GM19467 (cell line): ENCODE measurements around the gene SF3B3.

Source experiments
- ATAC-seq: cut with Tn5 transposase; IDR thresholded peaks from one replicate; pipeline ENCODE4 v1.9.1; 2021; ENCODE audit warnings: mild to moderate bottlenecking, moderate library complexity; ENCODE audit not compliant: unreplicated experiment

SF3B3 gene

DNA sequence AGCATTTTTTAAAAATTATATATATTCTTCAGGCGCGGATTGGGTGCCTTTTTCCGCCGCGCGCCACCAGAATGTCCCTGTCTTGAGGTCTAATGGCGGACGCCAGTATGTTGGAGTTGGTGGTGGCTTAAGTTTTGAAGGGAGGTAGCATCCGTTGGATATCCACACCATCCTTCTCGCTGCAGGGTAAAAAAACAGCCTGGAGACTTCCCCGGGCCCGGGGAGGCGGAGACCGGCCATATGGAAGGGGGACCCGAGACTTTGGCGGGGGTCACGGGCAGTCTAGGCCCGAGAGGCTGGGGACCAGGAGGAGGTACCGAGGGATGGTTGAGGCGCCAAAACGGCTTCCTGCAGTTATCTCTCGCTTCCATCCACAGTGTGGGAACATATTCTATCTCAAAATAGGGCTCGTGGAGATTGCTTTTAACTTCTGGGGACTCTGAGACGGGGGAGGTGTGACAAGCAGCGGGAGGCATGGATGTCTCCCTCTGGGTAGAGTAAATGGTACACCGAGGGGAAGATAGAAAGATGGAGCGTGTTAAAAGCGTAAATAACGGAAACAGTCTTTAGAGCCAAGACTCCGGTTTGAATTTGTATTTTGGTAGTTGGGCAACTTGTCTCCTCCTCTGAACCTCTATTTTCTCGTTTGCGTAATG, at the start of gene SF3B3:
Gene SF3B3 (plus strand): TSS at position 74 of the 656 bp plus-strand sequence. CDS start 2,841 bp downstream, outside the sequence.
- no peak for ATAC-seq

DNA sequence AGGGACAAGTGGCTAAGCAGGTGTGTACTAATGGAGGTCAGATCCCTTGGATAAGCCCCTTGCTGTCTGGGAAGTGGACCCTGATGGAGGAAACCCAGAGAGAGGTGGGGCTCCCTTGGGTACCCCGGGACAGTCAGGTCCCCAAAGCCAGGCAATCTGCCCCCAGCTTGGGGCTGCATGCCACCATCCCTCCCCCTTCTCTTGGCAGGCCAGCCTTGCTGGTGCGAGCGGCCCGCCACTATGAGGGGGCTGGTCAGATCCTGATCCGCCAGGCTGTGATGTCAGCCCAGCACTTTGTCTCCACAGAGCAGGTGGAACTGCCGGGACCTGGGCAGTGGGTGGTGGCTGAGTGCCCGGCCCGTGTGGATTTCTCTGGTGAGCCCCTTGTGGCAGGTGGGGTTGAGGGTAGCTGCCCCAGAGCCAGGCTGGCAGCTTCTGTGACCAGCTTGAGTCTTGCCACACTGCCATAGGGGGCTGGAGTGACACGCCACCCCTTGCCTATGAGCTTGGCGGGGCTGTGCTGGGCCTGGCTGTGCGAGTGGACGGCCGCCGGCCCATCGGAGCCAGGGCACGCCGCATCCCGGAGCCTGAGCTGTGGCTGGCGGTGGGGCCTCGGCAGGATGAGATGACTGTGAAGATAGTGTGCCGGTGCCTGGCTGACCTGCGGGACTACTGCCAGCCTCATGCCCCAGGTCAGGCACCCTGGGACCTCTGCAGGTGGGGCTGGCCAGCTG, 49.1 kb upstream of the SF3B3 start:
- no peak for ATAC-seq

DNA sequence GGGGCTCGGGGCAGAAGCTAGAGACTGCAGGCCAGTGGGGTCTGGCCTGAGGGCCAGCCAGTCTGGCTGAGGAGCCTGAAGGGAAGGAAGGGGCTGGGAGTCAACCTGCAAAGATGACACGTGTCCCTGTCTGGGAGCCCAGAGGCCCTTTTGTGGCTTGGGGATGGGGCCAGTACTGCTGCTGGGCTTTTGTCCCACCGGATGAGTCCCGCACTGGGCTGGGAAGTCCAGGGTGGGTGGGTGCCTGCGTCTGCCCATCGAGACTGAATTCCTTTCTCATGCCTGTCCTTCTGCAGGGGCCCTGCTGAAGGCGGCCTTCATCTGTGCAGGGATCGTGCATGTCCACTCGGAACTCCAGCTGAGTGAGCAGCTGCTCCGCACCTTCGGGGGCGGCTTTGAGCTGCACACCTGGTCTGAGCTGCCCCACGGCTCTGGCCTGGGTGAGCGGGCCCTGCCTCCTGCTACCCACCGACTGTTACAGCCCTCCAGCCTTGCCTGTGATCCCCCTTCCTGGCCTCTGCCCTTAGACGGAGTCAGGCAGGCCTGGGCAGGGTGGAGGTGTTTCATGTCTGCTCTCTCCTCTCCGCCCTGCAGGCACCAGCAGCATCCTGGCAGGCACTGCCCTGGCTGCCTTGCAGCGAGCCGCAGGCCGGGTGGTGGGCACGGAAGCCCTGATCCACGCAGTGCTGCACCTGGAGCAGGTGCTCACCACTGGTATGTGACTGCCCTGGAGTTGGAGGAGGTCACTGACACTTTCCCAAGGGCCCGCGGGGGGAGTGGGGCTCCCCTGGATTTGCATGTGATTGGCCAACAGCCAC, 48.4 kb upstream of the SF3B3 start:
- no peak for ATAC-seq

DNA sequence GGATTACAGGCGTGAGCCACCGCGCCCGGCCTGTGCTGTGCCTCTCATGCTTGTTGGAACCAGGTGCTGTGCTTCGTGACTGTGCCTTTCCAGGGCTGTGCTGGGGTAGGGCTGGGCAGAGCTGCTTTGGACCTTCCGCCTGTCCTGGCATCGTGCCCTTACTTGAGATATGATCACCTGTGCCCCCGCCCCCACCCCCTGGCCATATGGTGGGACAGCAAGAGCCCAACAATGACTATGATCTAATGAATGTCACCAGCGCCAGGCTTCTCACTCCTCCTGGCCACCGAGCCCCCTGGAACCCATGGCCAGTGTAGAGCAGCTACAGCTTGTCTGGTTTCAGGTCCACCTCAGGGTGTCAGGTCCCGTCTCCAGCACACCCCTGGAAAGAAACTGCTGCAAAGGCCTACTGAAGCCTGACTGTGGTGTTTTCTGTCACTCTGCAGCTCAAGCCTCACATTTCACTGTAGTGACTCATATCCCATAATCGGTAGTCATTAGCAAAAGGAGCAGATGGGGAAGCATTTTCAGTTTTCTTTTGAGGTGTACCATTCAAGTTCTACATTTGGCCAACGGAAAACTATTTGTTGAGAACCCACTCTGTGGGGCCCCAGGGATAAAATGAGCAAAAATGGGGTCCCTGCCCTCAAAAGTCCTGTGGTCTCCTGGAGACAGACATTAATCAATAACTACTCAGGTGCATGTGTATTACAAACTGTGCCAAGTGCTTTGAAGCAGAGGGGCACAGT, 47.2 kb upstream of the SF3B3 start:
- peak; percentile 87 for ATAC-seq

DNA sequence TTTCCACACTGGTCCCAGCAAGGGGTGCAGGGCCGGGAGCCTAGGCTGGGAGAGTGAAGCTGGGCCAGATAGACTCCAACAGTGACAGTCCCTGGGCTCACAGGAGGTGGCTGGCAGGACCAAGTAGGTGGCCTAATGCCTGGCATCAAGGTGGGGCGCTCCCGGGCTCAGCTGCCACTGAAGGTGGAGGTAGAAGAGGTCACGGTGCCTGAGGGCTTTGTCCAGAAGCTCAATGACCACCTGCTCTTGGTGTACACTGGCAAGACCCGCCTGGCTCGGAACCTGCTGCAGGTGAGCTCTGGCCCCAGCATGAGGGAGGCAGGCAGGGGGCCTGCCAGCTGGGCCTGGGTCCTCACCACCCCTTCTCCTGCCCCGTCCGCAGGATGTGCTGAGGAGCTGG, 45.4 kb upstream of the SF3B3 start:
- no peak for ATAC-seq

DNA sequence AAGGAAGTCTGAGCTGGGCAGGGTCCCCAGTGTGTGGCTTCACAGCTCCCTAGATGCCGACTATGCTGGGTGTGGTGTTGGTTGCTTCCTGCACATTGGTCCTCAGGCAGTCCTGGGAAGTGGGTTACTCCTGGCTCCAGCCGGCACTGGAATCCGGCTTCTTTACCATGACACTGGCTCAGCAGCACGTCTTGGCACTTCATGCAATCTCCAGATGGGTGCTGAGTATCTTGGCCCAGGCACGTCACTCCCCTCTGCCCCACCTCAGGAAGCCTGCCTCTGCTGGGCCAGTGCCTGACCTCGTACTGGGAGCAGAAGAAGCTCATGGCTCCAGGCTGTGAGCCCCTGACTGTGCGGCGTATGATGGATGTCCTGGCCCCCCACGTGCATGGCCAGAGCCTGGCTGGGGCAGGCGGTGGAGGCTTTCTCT, 44.7 kb upstream of the SF3B3 start:
- ATAC-seq, result no peak

DNA sequence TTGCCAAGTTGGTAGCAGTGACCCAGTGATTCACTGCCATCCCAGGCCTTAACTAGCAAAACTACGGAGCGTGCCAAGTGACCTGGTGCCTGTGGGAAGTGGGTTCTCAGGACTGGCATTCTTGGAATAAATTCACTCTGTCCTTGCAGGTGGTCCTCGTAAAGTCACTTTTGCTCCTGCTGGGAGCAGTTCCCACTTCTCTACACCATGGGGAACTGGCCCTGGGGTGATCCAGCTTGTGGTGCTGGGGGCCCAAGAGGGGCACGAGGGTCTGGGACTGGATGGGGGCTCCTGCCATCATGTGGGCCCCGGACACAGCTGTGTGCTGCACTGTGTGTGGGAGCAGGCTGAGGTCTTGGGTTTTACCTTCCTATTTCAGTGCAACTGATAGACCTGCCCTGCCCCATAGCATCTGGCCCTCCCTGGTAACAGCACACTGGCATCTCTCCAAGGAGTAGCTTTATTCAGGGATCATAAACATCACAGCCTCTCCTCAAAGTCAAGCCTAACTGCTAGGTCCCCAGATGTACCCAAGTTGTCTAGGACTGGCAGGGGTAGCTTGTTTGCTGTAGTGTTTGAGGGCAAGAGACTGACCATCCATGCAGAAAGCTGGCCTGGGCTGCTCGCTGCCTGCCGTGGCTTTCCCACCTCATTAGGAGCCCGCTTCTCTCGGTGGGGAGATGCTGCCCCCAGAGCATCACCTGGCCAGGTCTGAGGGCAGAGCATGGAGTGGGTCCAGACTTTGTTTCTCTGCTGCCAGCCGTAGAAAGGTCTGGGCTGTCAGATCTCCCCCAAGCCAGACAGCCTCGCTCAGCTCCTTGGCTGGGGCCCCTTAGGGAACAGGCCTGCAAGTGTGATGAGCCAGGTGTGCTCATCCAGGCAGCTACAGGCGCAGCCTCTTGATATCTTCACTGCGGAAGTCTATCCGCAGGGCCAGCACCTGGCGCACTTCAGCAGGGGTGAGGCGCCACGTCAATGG, 43.2 kb upstream of the SF3B3 start:
- ATAC-seq, result no peak

DNA sequence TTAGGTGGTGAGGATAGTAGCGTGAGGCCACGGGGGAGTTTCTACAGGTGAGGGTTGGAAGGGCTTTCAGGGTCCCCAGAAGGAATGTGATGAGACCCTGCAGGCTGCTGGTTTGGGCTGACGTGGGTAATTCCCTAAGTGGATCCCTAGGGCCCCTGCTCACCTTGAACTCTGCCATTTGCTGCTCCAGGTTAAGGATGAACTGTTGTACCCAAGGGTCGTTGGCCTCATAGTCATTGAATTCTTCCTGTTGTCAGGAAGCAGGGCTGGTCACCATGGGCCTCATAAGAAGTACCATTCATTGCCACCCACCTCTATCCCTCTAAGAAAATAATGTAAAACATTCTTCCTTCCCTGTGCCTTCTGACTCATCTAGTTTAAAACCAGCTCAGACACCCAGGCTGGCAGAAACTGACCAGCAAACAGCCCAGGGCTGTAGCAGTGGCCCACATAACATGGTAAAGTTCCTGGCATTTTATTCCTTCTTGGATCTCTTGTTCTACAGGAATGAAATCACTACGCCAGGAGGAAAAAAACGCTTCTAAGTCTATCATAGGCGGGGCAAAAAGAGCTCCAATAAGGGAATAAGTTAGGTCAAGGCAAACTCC, 41.6 kb upstream of the SF3B3 start:
- no peak for ATAC-seq

DNA sequence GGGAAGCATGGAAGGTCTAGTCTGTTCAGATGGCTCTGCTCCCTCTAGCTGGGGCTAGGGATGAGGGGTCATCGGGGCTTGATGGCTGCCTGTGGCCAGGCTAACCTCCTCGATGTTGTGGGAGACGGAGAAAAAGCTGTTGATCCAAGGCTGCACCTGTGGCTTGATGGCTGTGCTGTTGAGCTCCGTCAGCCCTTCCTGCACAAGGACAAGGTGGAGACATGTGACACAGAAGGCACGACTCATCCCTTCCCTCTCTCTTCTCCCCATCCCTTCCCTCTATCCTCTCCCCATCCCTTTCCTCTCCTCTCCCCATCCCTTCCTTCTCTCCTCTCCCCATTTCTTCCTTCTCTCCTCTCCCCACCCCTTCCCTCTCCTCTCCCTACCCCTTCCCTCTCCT, 41.0 kb upstream of the SF3B3 start:
- ATAC-seq, result no peak

DNA sequence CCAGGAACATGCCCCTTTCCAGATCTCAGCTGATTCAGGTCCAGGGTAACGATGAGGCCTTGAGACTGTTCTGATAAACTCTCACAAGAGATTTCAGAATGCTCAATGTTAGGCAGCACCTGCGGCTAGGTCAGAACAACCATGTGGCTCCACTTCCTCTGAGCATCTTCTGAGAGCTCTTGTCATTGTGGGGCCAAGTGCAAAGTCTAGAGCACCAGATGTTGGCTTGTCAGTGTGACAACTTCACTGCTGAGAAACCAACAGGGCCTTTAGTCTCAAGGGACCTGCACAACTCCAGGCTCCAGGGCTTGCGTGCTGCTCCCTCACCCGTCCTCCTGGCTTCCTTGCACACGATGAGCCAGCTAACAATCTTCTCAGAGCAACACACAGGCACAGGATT, 40.2 kb upstream of the SF3B3 start:
- no peak for ATAC-seq

DNA sequence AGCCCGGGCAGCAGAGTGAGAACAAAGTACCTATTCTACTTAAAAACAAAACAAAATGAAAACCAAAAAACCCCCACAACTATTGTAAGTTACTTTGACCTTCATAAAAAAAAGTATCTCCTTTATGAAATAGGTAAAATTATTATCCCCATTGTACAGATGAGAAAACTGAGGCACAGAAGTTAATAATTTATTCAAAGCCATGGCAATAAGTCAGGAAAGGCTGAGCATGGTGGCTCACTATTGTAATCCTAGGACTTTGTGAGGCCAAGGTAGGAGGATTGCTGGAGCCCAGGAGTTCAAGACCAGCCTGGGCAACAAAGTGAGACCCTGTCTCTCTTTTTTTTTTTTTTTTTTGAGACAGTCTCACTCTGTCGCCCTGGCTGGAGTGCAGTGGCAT, 38.7 kb upstream of the SF3B3 start:
- no peak for ATAC-seq

DNA sequence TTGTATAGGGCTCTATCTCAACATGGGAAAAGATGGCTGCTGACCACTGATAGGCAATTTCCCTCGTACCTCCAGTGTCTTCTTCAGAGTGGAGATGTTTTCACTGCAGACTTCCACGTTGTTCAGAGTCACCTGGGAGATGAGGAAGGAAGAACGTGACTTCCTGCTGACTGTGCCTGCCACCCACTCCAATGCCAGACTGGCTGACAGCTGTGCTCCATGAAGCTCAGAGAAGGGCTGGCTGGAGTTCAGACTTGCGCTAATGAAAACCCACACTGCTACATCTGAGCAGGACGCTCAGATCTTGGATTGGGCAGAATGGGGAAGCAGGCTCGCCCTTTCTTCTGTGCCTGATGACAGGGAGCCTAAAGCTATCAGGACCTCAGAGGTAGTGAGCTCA, 33.4 kb upstream of the SF3B3 start:
- no peak for ATAC-seq

DNA sequence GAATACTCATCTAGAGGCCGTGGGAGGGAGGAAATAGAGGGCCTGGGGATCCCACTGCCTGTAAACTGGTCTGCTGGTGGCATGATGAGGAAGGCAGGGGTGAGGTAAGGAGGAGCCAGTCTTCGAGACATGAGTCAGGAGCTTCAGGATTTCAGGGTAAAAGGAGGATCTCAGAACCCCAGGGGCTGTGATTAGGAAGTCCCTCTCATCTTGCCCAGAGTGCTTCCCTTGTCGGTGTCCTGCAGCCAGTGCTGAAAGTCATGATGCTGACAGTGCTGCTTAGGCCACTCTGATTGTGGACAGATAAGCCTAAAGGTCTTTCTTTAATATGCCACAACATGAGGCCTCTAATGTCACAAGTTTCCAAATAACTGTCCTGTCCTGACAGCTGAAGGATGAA, 29.8 kb upstream of the SF3B3 start:
- ATAC-seq, result no peak

DNA sequence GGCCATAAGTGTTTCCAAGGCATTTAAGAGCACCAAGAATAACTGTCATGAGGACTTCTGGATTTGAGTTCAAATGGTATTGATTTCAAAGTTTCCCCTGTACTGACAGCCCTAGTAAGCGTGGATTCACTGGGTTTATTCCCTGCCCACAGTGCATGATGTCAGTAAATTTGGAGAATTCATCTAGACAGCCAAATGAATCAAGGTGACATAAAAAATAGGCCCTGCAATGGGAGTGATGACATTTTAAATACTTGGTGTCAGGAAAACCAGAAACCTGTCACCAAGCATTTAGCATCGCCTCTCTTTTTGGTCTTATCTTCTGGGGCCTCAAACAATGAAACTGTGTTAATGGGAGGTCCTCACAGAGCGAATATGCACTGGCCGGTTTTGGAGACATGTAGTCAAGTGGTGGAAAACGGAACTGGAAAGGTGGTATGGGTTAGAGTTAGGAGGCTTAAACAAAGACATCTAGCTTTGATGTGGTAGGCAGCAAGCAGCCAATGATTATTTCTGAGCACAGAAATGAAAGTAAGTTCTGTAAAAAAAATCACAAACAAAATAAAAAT, 29.3 kb upstream of the SF3B3 start:
- ATAC-seq, result no peak

DNA sequence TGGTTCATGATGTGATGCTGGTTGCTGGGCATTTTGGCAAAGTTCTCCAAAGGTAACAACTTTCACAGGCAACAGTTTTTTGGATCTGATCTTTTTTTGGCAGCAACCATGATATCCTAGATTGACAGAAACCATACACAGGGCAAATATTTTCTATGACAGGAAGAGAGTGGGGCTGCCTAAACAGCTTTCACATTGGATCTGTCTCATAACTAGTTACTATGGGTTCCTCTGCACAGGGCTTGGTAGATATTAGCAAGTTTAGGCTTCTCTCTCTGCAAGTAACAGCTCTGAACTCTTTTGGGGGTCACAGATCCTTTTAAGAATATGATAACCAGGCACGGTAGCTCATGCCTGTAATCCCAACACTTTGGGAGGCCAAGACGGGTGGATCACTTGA, 28.8 kb upstream of the SF3B3 start:
- no peak for ATAC-seq

DNA sequence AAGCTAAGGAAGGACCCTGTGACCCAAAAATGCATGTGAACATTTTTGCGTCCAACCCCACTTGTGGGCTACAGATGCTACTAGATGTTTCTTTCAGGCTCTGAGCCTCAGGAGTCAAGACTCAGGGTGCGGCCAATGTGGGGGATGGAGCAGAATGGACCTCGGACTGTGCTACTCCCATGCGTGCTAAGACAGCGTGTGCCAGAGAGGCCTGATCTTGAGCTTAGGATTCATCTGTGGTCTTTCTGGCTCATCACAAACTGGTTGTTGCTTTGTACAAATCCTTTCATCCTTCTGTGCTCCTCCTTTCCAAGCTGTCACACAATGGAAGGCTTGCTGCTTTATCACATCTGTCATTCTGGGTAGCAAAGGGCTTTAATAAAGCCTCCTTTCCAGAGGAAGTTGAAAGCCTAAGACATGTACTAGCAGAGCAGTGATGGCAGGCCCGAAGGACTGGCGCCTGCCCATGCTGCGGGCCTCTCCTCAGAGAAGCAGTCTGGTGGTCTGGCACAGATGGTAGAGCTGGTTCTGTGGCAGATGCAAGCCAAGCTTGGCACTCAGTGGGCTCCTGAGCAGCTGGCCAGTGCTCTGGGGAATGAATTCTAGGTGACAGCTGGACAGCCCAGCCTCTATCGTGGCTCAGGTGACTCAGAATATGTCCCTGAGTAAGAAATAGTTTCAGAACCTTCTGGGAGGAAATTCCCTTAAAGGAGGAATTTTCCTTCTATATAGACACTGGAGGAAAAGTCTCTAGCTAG, 28.0 kb upstream of the SF3B3 start:
- no peak for ATAC-seq

DNA sequence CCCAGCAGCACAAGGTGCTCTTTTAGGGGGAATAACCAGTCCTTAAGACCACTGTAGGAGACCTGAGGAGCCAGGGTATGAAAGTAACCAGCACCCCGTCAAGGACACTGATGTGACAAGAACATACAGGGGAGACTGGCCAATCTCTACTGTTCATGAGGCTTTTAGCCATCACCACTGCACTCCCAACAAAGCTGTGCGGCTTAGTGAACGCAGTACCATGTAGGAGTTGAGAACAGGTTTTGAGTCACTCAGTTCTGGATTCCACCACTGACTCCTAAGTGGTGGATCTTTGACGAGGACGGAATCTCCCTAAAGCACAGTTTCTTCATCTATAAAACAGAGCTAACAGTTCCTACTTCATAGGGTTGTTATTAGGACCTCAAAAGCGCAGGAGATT, 27.1 kb upstream of the SF3B3 start:
- no peak for ATAC-seq

DNA sequence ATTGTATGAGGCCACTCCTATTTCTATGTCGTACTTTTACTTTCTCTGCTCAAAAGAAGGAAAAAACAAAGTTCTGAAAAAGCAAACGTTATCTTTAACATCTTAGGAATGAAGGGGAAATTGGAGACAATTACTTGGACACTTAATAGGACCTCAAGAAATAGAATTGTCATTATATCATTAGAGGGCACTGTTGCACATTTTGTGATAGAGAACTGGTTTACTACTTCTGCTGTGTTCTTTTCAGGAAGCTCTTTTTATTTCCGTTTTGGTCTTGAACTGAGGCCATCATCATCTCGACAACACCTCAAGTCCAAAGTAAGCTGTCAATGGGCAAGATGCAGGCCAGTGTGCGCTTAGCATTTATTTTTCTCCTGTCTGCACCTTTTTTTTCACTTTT, 14.9 kb upstream of the SF3B3 start:
- no peak for ATAC-seq
